Urothelium cell line (cell line): Measurements from ENCODE around the gene REEP5.

Experiments used
- DNase-seq: peaks from one replicate; pipeline ENCODE4 v3.0.0; 2011; ENCODE audit warnings: low spot score, mixed read lengths
- FAIRE-seq: peaks from 2 replicates; lab custom pipeline; 2011; peaks lifted over from hg19 to GRCh38; lab: Jason Lieb, UNC

REEP5 gene

DNA sequence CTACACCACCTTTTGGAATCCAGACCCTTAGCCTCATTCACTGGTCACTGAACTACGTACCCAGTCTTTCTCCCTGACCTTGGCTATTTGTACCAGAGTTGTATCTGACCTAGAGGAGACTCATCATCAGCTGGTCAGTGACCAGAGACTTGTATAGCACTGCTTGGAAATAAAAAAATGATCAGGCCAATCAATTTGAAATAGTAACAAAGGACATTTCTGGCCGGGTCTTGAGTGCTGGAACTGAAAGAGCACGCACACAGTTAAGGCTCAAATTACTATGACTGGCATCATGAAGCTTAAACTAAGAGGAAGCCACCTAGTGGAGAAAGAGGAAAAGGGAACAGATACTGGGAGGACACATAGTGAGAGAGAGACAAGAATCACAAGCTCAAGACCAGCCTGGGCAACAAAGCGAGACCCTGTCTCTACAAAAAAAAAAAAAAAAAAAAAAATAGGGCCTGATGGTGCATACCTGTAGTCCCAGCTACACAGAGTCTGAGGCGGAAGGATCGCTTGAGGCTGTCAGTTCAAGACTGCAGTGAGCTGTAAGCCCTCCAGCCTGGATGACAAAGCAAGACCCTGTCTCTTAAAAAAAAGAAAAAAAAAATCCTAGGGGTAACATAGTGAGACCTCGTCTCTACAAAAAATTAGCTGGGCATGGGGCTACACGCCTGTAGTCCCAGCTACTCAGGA, 73.8 kb downstream of the REEP5 start:
- DNase-seq = peak; percentile 57
- peak; percentile 9 for FAIRE-seq

- DNase-seq (no peak), FAIRE-seq (no peak)
Observed at GRCh38 chr5:112847306-112847705, 74.7 kb downstream of the REEP5 start.

DNA sequence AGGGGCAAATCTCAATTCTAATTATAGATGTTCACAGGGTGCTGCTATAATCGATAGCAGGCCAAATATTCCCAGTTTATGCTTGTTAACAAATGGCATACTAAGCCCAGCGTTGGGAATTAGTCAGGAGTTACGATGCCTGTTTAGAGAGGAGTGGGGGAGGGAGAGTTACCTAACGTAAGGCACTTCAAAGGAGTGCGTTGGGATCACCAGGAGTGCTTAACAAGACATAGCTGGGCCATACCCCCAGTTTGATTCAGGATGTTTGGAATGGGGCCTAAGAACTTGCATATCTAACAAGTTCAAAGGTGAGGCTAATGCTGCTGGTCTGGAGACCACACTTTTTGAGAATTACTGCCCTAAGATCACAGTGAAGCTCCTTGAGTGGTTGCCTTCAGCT, 75.5 kb downstream of the REEP5 start:
- no peak for DNase-seq
- FAIRE-seq = no peak

- FAIRE-seq = no peak
- DNase-seq = no peak
Observed at GRCh38 chr5:112844489-112844888, 77.5 kb downstream of the REEP5 start.

- FAIRE-seq (no peak), DNase-seq (no peak)
Observed at GRCh38 chr5:112833971-112834370, 88.1 kb downstream of the REEP5 start.

GRCh38 chr5:112830378-112830777, 91.6 kb downstream of the REEP5 start:
- FAIRE-seq = no peak

More at GRCh38 chr5:112830378-112830777, 91.6 kb downstream of the REEP5 start:
- DNase-seq = no peak
